GM21367 (cell line): ENCODE data around the gene CELF2.
"Not testable (repeated sequence)": the region's sequence is repeated elsewhere in the genome, so short reads cannot be mapped to it uniquely, and the experiment has no call there.

Experiments used
- ATAC-seq: cut with Tn5 transposase; IDR thresholded peaks from one replicate; pipeline ENCODE4 v1.9.1; 2021; ENCODE audit not compliant: unreplicated experiment

The CELF2 gene

GRCh38 chr10:11168423-11169090 lies 150.9 kb downstream of the CELF2 start:
- ATAC-seq, result no peak

- no peak for ATAC-seq
Measured at GRCh38 chr10:11169976-11170375, 152.3 kb downstream of the CELF2 start.

GRCh38 chr10:11170574-11170973 lies 152.9 kb downstream of the CELF2 start:
- no peak for ATAC-seq

GRCh38 chr10:11170993-11171851 lies 153.6 kb downstream of the CELF2 start:
- peak; percentile 31 for ATAC-seq

GRCh38 chr10:11173042-11173441 lies 155.4 kb downstream of the CELF2 start:
- ATAC-seq, result no peak

- peak; percentile 34 for ATAC-seq
Measured at GRCh38 chr10:11175823-11176243, 158.2 kb downstream of the CELF2 start.

- no peak for ATAC-seq
Measured at GRCh38 chr10:11176746-11177145, 159.1 kb downstream of the CELF2 start.

- ATAC-seq, result no peak
Measured at GRCh38 chr10:11177381-11177780, 159.7 kb downstream of the CELF2 start.

- ATAC-seq, result no peak
Measured at GRCh38 chr10:11177926-11178471, 160.3 kb downstream of the CELF2 start.

GRCh38 chr10:11178606-11179515 lies 161.2 kb downstream of the CELF2 start:
- ATAC-seq, result peak; percentile 76

GRCh38 chr10:11179516-11180105 lies 161.9 kb downstream of the CELF2 start:
- ATAC-seq, result no peak

- ATAC-seq, result no peak
Measured at GRCh38 chr10:11180228-11180627, 162.6 kb downstream of the CELF2 start.

GRCh38 chr10:11181978-11182377 lies 164.3 kb downstream of the CELF2 start:
- ATAC-seq, result no peak

GRCh38 chr10:11183015-11183414 lies 165.3 kb downstream of the CELF2 start:
- ATAC-seq, result no peak

GRCh38 chr10:11184093-11184492 lies 166.4 kb downstream of the CELF2 start:
- ATAC-seq, result no peak

- not testable (repeated sequence) for ATAC-seq
Measured at GRCh38 chr10:11185128-11185665, 167.5 kb downstream of the CELF2 start.

- no peak for ATAC-seq
Measured at GRCh38 chr10:11186374-11186773, 168.7 kb downstream of the CELF2 start.

- no peak for ATAC-seq
Measured at GRCh38 chr10:11189582-11190376, 172.1 kb downstream of the CELF2 start.

- no peak for ATAC-seq
Measured at GRCh38 chr10:11191190-11191589, 173.5 kb downstream of the CELF2 start.
